ENCODE measurements around the gene RAMP1. TPM values are rescaled to one million over a fixed set of nuclear protein-coding genes. Genes with fewer than 3 reads are reported as not detected.
A peak's percentile ranks its signal among the peaks of the same experiment; 100 is the strongest.

Gene RAMP1
- total RNA-seq, 1 donor from 2014 or later: 176 TPM

DNA sequence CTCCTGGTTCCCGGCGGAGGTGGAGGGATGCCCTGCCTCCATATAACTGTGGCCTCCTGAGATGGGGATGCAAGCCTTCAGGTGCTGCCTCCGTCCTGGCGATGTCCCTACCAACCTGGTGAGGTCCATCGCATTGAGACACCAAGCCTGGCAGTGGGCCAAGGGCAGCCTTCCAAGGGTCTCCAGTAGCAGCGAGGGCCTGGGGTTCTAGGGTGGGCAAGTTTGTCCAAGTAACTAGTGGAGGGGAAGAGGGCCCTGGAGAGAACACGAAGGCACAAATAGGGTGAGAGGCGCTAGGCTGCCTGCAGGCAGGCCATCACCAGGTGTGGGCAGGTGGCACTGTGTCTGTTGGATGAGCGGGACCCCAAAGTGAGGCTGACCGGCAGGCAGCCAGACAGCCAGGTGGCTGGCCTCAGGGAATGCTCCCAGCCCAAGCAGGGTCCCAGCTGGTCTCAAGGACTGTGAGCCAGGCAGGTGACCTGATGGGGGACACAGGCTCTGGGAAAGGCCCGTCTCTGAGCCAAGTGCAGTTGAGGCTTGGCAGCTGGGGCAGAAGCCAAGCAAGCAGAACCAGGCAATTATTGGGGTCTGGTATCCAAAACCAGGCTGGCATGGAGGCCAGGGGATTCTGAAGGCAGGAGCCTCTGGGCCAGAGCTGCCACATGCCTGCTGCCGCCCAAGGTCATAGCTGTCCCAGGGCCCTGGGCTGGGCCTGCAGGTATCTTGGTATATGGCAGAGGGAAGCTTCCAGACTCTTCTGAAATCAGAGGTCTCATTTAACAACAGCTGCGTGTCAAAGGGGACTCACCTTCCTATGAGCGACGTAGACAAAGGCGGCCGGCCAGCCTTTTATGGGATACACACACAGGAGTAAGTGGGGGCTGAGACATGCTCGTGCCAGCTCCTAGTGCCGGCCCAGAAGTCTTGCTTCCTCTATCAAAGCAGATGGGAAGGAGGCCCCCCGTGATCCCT lies 23.4 kb downstream of the RAMP1 start:
- H3K27ac Mint-ChIP-seq (ENCODE audit: unreplicated experiment): no peak overlapping the region

DNA sequence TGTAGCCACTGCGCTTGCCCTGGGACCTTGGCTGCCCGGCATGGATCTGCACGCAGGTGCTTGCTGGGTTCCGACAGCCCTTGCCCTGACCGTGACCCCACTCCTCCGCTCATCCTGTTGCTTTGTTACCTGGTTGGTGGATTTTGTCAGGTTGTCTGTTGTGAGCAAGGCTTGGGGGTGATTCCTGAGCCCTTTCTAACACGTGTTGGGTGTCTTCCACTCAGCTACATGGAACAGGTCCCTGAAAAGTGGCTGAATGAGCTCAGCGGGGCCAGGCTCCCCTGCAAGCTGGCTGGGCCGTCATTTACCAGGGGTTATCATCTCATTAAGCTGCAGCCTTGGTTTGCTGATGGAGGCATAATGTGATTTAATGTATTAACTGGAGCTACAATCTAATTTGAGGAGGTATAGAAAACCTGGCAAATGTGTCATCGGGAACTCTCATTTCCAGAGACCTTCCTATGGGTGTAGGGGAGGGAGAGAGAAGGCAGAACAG lies 24.6 kb downstream of the RAMP1 start:
- Mint-ChIP-seq H3K27ac (ENCODE audit: unreplicated experiment) (peak overlapping the region; percentile 49), H3K4me3 (ENCODE audit: unreplicated experiment) (no peak overlapping the region), H3K36me3 (ENCODE audit: low read depth) (peaks cover 29% of the 10 kb centered on the region), H3K27me3 (ENCODE audit: low read depth) (no peaks in the 10 kb centered on the region), H3K9me3 (ENCODE audit: low read depth) (no peaks in the 10 kb centered on the region), H3K4me1 (ENCODE audit: low read depth) (peaks cover 57% of the 10 kb centered on the region)
- TF ChIP-seq, protein P1, sequence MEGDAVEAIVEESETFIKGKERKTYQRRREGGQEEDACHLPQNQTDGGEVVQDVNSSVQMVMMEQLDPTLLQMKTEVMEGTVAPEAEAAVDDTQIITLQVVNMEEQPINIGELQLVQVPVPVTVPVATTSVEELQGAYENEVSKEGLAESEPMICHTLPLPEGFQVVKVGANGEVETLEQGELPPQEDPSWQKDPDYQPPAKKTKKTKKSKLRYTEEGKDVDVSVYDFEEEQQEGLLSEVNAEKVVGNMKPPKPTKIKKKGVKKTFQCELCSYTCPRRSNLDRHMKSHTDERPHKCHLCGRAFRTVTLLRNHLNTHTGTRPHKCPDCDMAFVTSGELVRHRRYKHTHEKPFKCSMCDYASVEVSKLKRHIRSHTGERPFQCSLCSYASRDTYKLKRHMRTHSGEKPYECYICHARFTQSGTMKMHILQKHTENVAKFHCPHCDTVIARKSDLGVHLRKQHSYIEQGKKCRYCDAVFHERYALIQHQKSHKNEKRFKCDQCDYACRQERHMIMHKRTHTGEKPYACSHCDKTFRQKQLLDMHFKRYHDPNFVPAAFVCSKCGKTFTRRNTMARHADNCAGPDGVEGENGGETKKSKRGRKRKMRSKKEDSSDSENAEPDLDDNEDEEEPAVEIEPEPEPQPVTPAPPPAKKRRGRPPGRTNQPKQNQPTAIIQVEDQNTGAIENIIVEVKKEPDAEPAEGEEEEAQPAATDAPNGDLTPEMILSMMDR (IDR thresholded peaks at IDR 0.05): no peak
- DNase-seq (ENCODE audit: low spot score): peak; percentile 63

More for the DNA sequence above, 23.4 kb downstream of the RAMP1 start:
- DNase-seq (ENCODE audit: low spot score): peak; percentile 90
- Mint-ChIP-seq H3K9me3 (ENCODE audit: low read depth) (no peaks in the 10 kb centered on the region), H3K4me1 (ENCODE audit: low read depth) (peaks cover 51% of the 10 kb centered on the region), H3K27me3 (ENCODE audit: low read depth) (no peaks in the 10 kb centered on the region), H3K4me3 (ENCODE audit: unreplicated experiment) (no peak overlapping the region), H3K36me3 (ENCODE audit: low read depth) (peaks cover 30% of the 10 kb centered on the region)
- TF ChIP-seq, protein P1 (IDR thresholded peaks at IDR 0.05): no peak

DNA sequence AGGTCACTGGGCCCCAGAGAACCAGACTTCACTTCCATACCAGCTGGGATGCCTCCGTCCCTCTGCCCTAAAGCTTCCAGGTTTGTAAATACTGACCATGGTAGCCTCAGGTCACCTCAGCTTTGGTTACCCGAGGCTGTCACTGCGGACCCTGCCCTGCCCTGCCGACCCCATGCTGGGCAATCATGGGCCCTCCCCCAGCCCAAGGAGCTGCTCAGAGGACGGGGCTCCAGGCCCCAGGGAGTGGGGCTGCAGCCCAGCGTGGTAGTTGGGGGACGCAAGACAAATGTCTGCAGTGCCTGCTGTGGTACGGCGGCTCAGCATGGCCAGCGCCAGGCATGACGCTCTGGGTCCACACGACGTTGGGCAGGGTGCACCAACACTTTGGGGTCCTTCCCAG lies 25.3 kb downstream of the RAMP1 start:
- Mint-ChIP-seq H3K4me3 (ENCODE audit: unreplicated experiment) (no peak overlapping the region), H3K4me1 (ENCODE audit: low read depth) (peaks cover 59% of the 10 kb centered on the region), H3K27ac (ENCODE audit: unreplicated experiment) (peak overlapping the region; percentile 32), H3K9me3 (ENCODE audit: low read depth) (no peaks in the 10 kb centered on the region), H3K36me3 (ENCODE audit: low read depth) (peaks cover 28% of the 10 kb centered on the region), H3K27me3 (ENCODE audit: low read depth) (no peaks in the 10 kb centered on the region)
- TF ChIP-seq, protein P1 (IDR thresholded peaks at IDR 0.05): no peak
- peak; percentile 74 for DNase-seq (ENCODE audit: low spot score)

DNA sequence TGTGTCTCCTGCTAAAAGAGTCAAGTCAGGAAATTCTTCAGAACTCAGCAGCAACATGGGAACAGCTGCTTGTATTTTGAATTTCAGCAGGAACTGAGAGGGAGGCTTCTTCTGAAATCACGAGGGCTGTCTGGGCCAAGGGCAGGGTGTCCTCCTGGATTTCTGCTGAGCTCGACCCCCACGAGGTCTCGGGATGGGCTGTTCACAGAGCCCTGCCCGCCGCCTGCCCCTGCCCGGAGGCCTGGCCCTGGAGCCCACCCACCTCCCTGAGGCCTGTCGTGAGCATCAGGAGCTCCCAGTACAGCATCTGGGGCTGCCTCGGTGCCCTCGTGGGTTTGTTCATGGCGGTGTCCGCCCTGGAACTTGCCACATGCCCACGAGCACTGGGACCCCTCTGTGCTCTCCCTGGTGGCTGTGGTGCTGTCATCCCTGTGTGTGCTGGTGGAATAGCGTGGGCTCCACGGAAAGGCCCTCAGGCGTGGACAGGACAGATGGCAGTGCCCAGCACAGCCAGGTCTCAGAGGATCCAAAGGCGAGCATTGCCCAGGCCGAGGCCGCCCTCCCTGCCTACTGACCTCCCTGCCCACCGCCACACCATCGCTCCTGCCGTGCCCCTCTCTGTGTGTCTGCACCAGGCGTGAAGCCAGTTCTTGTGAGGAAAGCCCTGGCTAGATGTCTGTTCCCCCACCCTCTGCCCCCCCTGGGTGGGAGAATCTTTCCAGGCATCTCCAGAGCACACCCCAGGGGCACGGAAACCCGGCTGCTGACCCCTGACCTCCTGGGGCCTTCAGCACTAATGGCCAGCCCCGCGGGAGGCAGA lies 25.9 kb downstream of the RAMP1 start:
- H3K36me3 Mint-ChIP-seq (ENCODE audit: low read depth): peaks cover 26% of the 10 kb centered on the region
- DNase-seq (ENCODE audit: low spot score): peak; percentile 88
- H3K4me3 Mint-ChIP-seq (ENCODE audit: unreplicated experiment): no peak overlapping the region
- no peaks in the 10 kb centered on the region for H3K9me3 Mint-ChIP-seq (ENCODE audit: low read depth)
- TF ChIP-seq, protein P1 (IDR thresholded peaks at IDR 0.05): no peak
- H3K4me1 Mint-ChIP-seq (ENCODE audit: low read depth): peaks cover 59% of the 10 kb centered on the region
- H3K27me3 Mint-ChIP-seq (ENCODE audit: low read depth): no peaks in the 10 kb centered on the region
- peak overlapping the region; percentile 57 for H3K27ac Mint-ChIP-seq (ENCODE audit: unreplicated experiment)
